H1 (cell line): Measurements from ENCODE around the gene KCNQ1. TPM values are rescaled to one million over a fixed set of nuclear protein-coding genes. Genes with fewer than 3 reads are reported as not detected.

Source experiments
- CHD1 ChIP-seq: IDR thresholded peaks from 2 replicates; pipeline ENCODE4 v1.6.1; 2012; ENCODE audit warnings: low read depth, low read length, improper control_type of control experiment
- GTF2F1 ChIP-seq: IDR thresholded peaks from 2 replicates; pipeline ENCODE4 v1.6.1; 2012; ENCODE audit warnings: low read depth, low read length, improper control_type of control experiment, borderline replicate concordance
- KDM1A ChIP-seq: fragments of 200-600, 300-600 bp; sonication (generic); IDR thresholded peaks from 2 replicates; pipeline ENCODE4 v1.7.1; 2016; ENCODE audit warnings: mild to moderate bottlenecking, low read length, borderline replicate concordance
- KDM4A ChIP-seq: IDR thresholded peaks from one replicate; pipeline ENCODE4 v1.7.1; 2012; ENCODE audit warnings: low read depth, mild to moderate bottlenecking, moderate library complexity, low read length, inconsistent platforms; ENCODE audit not compliant: severe bottlenecking
- RAD21 ChIP-seq, 2 experiments: IDR thresholded peaks in 1 of 2; conservative IDR thresholded peaks in 1 of 2; 2 replicates each; pipeline ENCODE4 v1.6.1; 2011; ENCODE audit warnings: low read depth in 2 of 2, low read length in 2 of 2, improper control_type of control experiment in 1 of 2, inconsistent platforms in 1 of 2, mild to moderate bottlenecking in 1 of 2, moderate library complexity in 1 of 2
- SAP30 ChIP-seq: fragments of 300-600 bp; sonication (generic); IDR thresholded peaks from 2 replicates; pipeline ENCODE4 v1.7.1; 2012; ENCODE audit warnings: low read length, moderate library complexity, mild to moderate bottlenecking, inconsistent platforms; ENCODE audit not compliant: insufficient read depth, insufficient replicate concordance
- polyA plus RNA-seq, 7 experiments: library from polyadenylated mRNA; depleted of rRNA in 3 of 7; stranded (reverse) in 5 of 7; unstranded in 2 of 7; fragments of >200 nt in 5 of 7; fragments of 200-250 nt in 2 of 7; gene quantifications; 1 replicate in 5 of 7; 2 replicates in 1 of 7; 4 replicates in 1 of 7; pipeline versions ENCODE4 v1.2.1 to v1.2.3, GENCODE V29; 2011 to 2013; ENCODE audit warnings: missing spikeins in 2 of 7, mixed read lengths in 2 of 7
- total RNA-seq: library from RNA; stranded (reverse); fragmentation: NEBNext Ultra II Directional; extraction: Animal tissue kit (Norgen Biotek cat#: 25700); gene quantifications from 2 replicates; pipeline ENCODE4 v1.2.1, GENCODE V29; 2021

The KCNQ1 gene
- total and polyA plus RNA-seq, 2 of the 8 experiments (the other 6 are each of a cell fraction or from before 2014, with no cell fraction given), result 1.9 to 2.0 TPM

DNA sequence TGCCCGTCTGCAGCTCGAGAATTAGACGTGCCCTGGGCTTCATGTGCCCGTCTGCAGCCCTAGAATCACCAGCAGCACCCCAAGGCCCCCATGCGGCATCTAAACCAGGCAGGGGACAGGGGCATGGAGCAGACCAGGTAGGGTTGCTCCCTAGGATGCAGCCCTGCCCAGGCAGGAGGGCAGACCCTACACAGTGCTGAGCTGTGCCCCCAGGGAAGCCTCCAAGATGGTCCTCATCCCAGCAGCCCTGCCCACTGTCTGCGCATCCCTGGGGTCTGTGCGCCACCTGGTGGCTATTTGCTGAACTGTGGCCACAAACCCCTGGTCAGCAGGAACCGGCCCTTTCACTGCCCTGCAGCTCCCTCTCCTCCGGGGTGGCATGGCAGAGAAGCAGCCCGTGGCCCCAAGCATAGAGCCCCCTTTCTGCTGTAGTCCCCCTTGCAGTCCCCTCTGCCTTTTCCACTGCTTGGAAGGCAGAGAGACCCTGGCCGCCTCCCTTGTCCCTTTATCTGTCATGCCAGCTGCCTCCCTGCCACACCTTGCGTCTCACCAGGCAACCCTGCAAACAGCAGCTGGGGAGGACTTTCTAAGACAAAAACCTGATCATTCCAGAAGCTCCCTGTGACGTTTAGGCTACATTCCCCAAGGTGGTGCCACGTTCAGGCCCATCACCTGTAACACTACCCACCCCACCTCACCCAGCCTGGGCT lies 86.6 kb downstream of the KCNQ1 start (continued):
- no peak for TF ChIP-seq GTF2F1
- no peak for TF ChIP-seq SAP30
- TF ChIP-seq CHD1, result no peak
- TF ChIP-seq KDM4A, result no peak
- TF ChIP-seq RAD21 (IDR thresholded peaks at IDR 0.05 in 1 of 2, conservative IDR thresholded peaks at IDR 0.05 in 1 of 2; ENCODE audit: low read depth in 2 of 2, low read length in 2 of 2), result peak; percentile 99 to 100
- peak; percentile 14; the same call in 1 of the 2 replicates for TF ChIP-seq KDM1A
